Endothelial cell (in vitro differentiated cells): ENCODE measurements around the gene PRKG1. TPM values are rescaled to one million over a fixed set of nuclear protein-coding genes. Genes with fewer than 3 reads are reported as not detected.

ENCODE experiments used
- DNase-seq: peaks from one replicate; pipeline ENCODE4 v3.0.0; 2021; ENCODE audit warnings: low spot score
- H3K27ac Mint-ChIP-seq: one replicate; pipeline ENCODE4 v1.8.0; 2021; ENCODE audit warnings: mixed read lengths, inconsistent platforms; ENCODE audit not compliant: unreplicated experiment
- H3K27me3 Mint-ChIP-seq: one replicate; pipeline ENCODE4 v1.8.0; 2021; ENCODE audit warnings: mild to moderate bottlenecking, moderate library complexity, mixed read lengths, inconsistent platforms; ENCODE audit not compliant: unreplicated experiment
- H3K36me3 Mint-ChIP-seq: one replicate; pipeline ENCODE4 v1.8.0; 2021; ENCODE audit warnings: mild to moderate bottlenecking, low read depth, mixed read lengths, inconsistent platforms; ENCODE audit not compliant: unreplicated experiment
- H3K4me1 Mint-ChIP-seq: one replicate; pipeline ENCODE4 v1.8.0; 2021; ENCODE audit warnings: mild to moderate bottlenecking, mixed read lengths, inconsistent platforms; ENCODE audit not compliant: unreplicated experiment
- H3K4me3 Mint-ChIP-seq: one replicate; pipeline ENCODE4 v1.8.0; 2021; ENCODE audit warnings: mild to moderate bottlenecking, mixed read lengths, inconsistent platforms; ENCODE audit not compliant: unreplicated experiment
- H3K9me3 Mint-ChIP-seq: one replicate; pipeline ENCODE4 v1.8.0; 2021; ENCODE audit warnings: mixed read lengths, inconsistent platforms; ENCODE audit not compliant: unreplicated experiment
- CTCF ChIP-seq: fragments of 200-600 bp; sonication (generic); IDR thresholded peaks from one replicate; pipeline ENCODE4 v1.5.0; 2021; ENCODE audit warnings: antibody characterized with exemption; ENCODE audit not compliant: unreplicated experiment
- total RNA-seq: library from RNA; stranded (reverse); fragmentation: NEBNext Ultra II Directional; extraction: Animal tissue kit (Norgen Biotek cat#: 25700); gene quantifications from one replicate; pipeline ENCODE4 v1.2.1, GENCODE V29; 2021; ENCODE audit not compliant: unreplicated experiment

Gene PRKG1
- total RNA-seq, 1 donor from 2014 or later = 10.7 TPM

- no peak overlapping the region for H3K4me3 Mint-ChIP-seq
- no peak for TF ChIP-seq CTCF
These were observed 954.2 kb downstream of the PRKG1 start for GRCh38 chr10:52028523-52028858.

GRCh38 chr10:52029628-52030027 is 955.3 kb downstream of the PRKG1 start:
- Mint-ChIP-seq H3K4me3 (no peak overlapping the region), H3K27ac (no peak overlapping the region), H3K36me3 (no peaks in the 10 kb centered on the region), H3K9me3 (no peaks in the 10 kb centered on the region), H3K27me3 (peaks cover 2% of the 10 kb centered on the region), H3K4me1 (peaks cover 17% of the 10 kb centered on the region)
- TF ChIP-seq CTCF = no peak
- no peak for DNase-seq

More at GRCh38 chr10:52028523-52028858, 954.2 kb downstream of the PRKG1 start:
- H3K36me3 Mint-ChIP-seq = no peaks in the 10 kb centered on the region
- DNase-seq = no peak
- peaks cover 2% of the 10 kb centered on the region for H3K27me3 Mint-ChIP-seq
- no peaks in the 10 kb centered on the region for H3K9me3 Mint-ChIP-seq
- peaks cover 14% of the 10 kb centered on the region for H3K4me1 Mint-ChIP-seq
- no peak overlapping the region for H3K27ac Mint-ChIP-seq

- DNase-seq = no peak
- H3K4me3 Mint-ChIP-seq = no peak overlapping the region
- peaks cover 2% of the 10 kb centered on the region for H3K27me3 Mint-ChIP-seq
- peaks cover 23% of the 10 kb centered on the region for H3K4me1 Mint-ChIP-seq
- no peaks in the 10 kb centered on the region for H3K36me3 Mint-ChIP-seq
- TF ChIP-seq CTCF = no peak
- H3K9me3 Mint-ChIP-seq = no peaks in the 10 kb centered on the region
- H3K27ac Mint-ChIP-seq = no peak overlapping the region
These were observed 955.9 kb downstream of the PRKG1 start for GRCh38 chr10:52030051-52030790.

GRCh38 chr10:52030975-52031374 is 956.7 kb downstream of the PRKG1 start:
- H3K36me3 Mint-ChIP-seq = no peaks in the 10 kb centered on the region

More at GRCh38 chr10:52030975-52031374, 956.7 kb downstream of the PRKG1 start:
- H3K4me3 Mint-ChIP-seq = no peak overlapping the region
- no peak for DNase-seq
- H3K27me3 Mint-ChIP-seq = peaks cover 4% of the 10 kb centered on the region
- H3K9me3 Mint-ChIP-seq = no peaks in the 10 kb centered on the region
- H3K4me1 Mint-ChIP-seq = peaks cover 29% of the 10 kb centered on the region
- H3K27ac Mint-ChIP-seq = no peak overlapping the region
- no peak for TF ChIP-seq CTCF
